ENCODE measurements around the gene CCNDBP1.
"Not testable (repeated sequence)": the region's sequence is repeated elsewhere in the genome, so short reads cannot be mapped to it uniquely, and the experiment has no call there.

CCNDBP1 gene, protein sequence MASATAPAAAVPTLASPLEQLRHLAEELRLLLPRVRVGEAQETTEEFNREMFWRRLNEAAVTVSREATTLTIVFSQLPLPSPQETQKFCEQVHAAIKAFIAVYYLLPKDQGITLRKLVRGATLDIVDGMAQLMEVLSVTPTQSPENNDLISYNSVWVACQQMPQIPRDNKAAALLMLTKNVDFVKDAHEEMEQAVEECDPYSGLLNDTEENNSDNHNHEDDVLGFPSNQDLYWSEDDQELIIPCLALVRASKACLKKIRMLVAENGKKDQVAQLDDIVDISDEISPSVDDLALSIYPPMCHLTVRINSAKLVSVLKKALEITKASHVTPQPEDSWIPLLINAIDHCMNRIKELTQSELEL

DNA sequence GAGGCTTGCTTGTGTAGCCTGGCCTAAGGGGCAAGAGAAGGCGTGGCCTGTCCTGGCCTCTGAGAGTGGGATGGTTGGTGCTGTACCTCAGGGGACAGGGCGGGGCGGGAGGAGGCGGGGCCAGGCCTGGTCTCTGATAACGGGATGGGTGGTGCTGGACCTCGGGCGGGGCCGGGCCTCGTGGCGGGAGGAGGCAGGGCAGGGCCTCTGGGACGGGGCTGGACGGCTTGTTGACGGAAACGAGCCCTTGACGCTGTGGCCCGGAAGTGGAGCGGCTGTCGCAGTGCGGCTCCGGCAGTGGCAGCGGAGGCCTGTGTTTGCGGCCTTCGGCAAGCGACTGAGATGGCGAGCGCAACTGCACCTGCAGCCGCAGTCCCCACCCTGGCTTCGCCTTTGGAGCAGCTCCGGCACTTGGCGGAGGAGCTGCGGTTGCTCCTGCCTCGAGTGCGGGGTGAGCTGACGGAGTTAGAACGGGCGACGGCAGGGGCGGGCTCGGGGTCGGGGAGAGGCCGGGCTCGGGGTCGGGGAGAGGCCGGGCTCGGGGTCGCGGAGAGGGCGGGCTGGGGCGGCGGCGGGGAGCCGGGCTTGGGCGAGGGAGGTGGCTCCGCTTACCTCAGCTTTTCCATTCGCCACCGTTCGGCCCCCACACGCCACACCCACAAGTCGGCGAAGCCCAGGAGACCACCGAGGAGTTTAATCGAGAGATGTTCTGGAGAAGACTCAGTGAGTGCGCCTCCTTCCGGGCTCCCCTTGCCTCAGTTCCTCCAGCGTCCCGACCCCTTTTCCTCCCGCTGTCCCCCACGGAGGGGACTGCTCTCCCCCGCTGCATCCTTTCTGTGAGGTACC, at the start of gene CCNDBP1:
TSS of gene CCNDBP1 (plus strand) at position 247 of the 846 bp plus-strand sequence. CDS start at position 343, 96 bp downstream.
- peak; percentile 52 for DNase-seq (ENCODE audit: low read depth, low spot score)

- no peak for DNase-seq (ENCODE audit: low read depth, low spot score)
These were observed 41.8 kb upstream of the CCNDBP1 start for GRCh38 chr15:43143203-43143941.

DNA sequence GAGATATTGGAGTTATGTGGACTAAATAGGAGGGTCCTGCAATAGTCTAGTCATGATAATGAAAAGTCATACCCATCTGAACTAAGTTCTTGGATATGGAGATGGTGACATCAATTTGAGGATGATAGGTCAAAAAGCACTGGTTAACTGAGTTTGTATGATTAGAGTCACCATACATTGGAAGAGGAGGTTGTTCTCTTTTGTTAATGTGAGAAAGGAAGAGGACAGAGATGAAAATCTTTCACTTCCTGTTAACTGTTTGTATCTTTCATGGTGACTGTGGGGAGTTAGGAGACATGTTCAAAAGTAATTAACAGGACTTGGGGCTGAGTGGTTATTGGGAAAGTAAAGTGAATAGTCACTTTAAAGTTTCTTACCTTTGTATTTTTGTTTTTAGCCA, 40.7 kb upstream of the CCNDBP1 start:
- DNase-seq (ENCODE audit: low read depth, low spot score), result no peak

DNA sequence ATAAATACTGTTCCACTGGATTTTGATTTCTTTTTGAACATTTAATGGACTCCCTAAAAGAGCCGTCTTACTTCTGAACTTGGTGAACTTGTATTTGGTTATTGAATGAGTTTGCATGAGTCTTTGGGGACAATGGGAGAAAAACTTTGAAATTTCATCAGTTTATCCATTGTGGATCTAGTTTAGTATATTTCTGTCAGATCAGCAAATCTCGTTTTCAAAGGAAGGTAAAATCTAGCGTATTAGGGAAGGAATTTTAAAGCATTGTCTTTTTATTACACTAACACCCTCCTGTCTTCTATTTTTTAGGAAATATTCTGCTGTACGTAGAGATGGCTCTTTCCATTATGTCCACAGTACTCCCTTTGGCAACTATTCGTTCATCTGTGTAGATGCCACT, 39.0 kb upstream of the CCNDBP1 start:
- DNase-seq (ENCODE audit: low read depth, low spot score), result no peak

GRCh38 chr15:43150191-43150929, 34.8 kb upstream of the CCNDBP1 start:
- DNase-seq (ENCODE audit: low read depth, low spot score), result no peak

- DNase-seq (ENCODE audit: low read depth, low spot score), result no peak
These were observed 33.5 kb upstream of the CCNDBP1 start for GRCh38 chr15:43151688-43152087.

- DNase-seq (ENCODE audit: low read depth, low spot score), result no peak
These were observed 31.9 kb upstream of the CCNDBP1 start for GRCh38 chr15:43153269-43153668.

- no peak for DNase-seq (ENCODE audit: low read depth, low spot score)
These were observed 19.3 kb upstream of the CCNDBP1 start for GRCh38 chr15:43165801-43166325.

DNA sequence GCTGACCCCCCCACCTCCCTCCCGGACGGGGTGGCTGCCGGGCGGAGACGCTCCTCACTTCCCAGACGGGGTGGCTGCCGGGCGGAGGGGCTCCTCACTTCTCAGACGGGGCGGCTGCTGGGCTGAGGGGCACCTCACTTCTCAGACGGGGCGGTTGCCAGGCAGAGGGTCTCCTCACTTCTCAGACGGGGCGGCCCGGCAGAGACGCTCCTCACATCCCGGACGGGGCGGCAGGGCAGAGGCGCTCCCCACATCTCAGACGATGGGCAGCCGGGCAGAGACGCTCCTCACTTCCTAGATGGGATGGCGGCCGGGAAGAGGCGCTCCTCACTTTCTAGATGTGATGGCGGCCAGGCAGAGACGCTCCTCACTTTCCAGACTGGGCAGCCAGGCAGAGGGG, 17.9 kb upstream of the CCNDBP1 start:
- not testable (repeated sequence) for DNase-seq (ENCODE audit: low read depth, low spot score)

GRCh38 chr15:43168192-43169107, 16.8 kb upstream of the CCNDBP1 start:
- DNase-seq (ENCODE audit: low read depth, low spot score), result no peak

- no peak for DNase-seq (ENCODE audit: low read depth, low spot score)
These were observed 15.3 kb upstream of the CCNDBP1 start for GRCh38 chr15:43169888-43170287.

GRCh38 chr15:43175656-43176309, 9.4 kb upstream of the CCNDBP1 start:
- not testable (repeated sequence) for DNase-seq (ENCODE audit: low read depth, low spot score)

- not testable (repeated sequence) for DNase-seq (ENCODE audit: low read depth, low spot score)
These were observed 8.1 kb upstream of the CCNDBP1 start for GRCh38 chr15:43177147-43177546.

DNA sequence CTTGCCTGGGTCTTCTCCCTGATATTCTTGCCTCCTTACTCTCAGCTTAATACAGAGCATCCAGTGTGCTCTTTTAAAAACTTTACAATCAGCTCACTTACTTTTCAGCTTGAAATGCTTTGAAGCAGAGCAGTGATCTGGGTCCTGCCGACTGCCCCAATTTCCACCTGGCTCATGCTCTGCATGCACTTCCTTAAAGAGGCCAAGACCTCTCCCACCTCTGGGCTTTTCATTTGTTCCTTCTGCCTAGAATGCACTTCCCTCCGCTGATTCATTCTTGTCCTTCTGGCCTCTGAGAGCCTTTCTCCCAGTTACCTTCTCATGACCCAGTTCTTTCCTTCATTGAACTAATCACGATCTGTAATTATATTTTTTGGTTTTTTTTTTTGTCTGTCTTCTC, 1.9 kb upstream of the CCNDBP1 start:
- no peak for DNase-seq (ENCODE audit: low read depth, low spot score)

- DNase-seq (ENCODE audit: low read depth, low spot score), result no peak
These were observed 637 bp upstream of the CCNDBP1 start for GRCh38 chr15:43184407-43185124.

DNA sequence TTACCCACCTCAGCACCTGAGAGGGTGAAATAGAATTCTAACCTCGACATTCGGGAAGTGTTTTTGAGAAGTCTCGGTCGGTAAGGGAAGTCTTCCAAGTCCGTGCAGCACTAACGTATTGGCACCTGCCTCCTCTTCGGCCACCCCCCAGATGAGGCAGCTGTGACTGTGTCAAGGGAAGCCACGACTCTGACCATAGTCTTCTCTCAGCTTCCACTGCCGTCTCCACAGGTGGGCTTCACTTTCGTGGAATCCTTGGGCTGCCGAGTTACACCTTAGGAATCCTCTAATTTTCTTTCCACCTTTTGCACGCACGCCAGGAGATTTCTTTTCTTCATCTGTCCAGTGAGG, 775 bp downstream of the CCNDBP1 start:
- no peak for DNase-seq (ENCODE audit: low read depth, low spot score)

DNA sequence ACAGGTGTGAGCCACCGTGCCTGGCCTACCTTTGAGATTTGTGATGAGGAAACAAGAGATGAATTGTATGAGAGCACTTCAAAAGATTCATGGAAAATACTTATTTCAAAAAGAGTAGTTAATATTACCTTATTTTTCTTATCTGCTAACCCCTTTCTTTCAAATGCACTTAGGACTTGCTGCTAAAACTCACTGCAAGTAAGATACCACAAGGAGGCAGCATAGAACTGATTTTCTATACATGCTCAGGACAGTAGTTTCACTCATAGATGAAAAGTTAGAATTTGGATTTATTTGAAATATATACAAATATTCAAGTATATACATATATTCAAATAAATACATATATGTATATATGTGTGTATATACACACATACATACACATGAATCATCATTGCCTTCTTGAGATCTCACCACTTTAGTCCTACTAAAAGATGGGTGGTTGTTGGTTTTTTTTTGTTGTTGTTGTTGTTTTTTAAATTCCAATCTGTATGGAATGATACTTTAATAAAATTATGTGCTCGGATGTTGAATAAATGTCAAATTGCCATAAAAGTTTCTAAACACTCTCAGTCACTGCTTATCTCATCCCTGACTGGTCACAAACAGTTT, 2.4 kb downstream of the CCNDBP1 start:
- DNase-seq (ENCODE audit: low read depth, low spot score), result no peak

DNA sequence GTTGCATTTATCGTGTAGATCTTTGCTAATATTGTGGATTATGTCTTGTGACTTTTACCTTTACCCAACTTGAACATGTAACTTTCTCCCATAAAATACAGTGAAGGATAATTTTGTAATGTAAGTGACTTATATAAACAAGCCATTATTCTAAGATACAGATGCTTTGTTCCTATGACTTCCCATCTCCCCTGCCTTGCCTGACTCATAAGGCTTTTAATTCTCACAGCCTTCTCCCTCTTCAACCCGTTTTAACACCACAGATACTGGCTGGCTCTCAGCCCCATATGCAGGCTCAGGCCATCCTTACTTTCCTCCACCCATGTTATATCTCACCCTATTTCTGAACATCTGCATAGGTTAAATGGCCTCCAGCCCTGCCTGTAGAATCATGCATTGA, 4.1 kb downstream of the CCNDBP1 start:
- no peak for DNase-seq (ENCODE audit: low read depth, low spot score)

- DNase-seq (ENCODE audit: low read depth, low spot score), result no peak
These were observed 5.0 kb downstream of the CCNDBP1 start for GRCh38 chr15:43190178-43190577.
